ENCODE results near the gene SORCS2. TPM values are rescaled to one million over a fixed set of nuclear protein-coding genes. Genes with fewer than 3 reads are reported as not detected.

Gene SORCS2
- polyA plus RNA-seq, 1 of the 3 experiments (the other 2 are of a cell fraction) = 1.6 TPM

DNA sequence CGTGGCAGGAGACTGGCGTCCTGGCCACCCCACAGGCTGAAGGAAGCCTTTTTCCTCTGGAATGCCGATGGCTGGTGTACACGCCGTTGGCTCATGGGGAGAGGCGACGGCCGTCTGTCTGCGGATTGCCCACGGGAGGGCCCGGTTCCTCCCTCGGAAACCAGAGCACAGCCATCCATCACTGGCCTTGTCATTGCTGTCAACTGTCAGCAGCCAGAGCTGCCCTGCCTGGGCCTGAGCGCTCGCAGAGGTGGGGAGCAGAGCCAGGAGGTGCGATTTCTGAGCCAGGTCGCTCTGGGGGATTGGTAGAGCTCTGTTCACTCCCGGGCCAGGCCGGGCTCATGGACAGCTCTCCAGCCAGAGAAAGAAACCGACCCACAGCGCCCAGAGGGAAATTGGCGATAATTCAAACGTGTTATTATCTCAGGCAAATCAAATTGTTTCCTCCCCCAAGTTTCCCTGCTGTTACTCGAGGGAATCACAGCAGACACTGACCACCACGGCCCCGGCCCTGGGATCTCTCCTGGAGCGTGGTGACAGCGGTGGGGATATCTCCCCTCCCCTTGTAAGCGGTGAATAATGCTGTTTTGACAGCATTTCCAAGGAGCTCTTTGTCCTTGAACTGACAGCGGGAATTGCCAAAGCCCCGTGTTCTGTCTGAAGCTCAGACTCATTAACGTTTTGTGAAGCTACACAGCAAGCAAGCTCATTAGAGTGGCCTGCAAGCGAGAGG lies 463.3 kb downstream of the SORCS2 start:
- Histone ChIP-seq H3K9ac (no peak overlapping the region), H3K4me2 (peak overlapping the region; percentile 26; the same call in 1 of the 2 replicates), H3K27me3 (ENCODE audit: insufficient read depth) (no peaks in the 10 kb centered on the region), H3K27ac (ENCODE audit: low read depth in 2 of 2, low read length in 1 of 2) (peak overlapping the region; percentile 8 to 41; a peak in 1 of 4 replicates), H3F3A (replicated peaks; ENCODE audit: insufficient read depth) (peaks cover 5% of the 10 kb centered on the region), H3K79me2 (ENCODE audit: insufficient read depth) (no peaks in the 10 kb centered on the region), H3K4me3 (ENCODE audit: low read depth in 2 of 2, low read length in 1 of 2) (no peak overlapping the region), H4K20me1 (ENCODE audit: insufficient read depth) (no peaks in the 10 kb centered on the region), H3K36me3 (replicated peaks in 1 of 2; ENCODE audit: control insufficient read depth in 1 of 2, insufficient read depth in 2 of 2, low read length in 1 of 2) (no peaks in the 10 kb centered on the region), H3K9me2 (no peaks in the 10 kb centered on the region), H3K4me1 (ENCODE audit: control insufficient read depth in 1 of 2, insufficient read depth in 2 of 2, low read depth in 1 of 2, low read length in 1 of 2) (peaks cover 17 to 34% of the 10 kb centered on the region in 2 experiments; a peak in 3 of 4 replicates), H3K9me3 (no peaks in the 10 kb centered on the region), H2AFZ (ENCODE audit: low read depth) (peak overlapping the region; percentile 7; the same call in 1 of the 2 replicates)
- ChIA-PET POLR2A (no interaction called here), CTCF (interaction anchor here (0.6 to 3.4 kb wide), 8 partner anchors 9 to 504 kb away, joined by 3 to 10 read pairs (median 3); no protein-coding TSS in a partner anchor)
- 34% methylated on average over 13 of the region's 32 CpGs for WGBS (ENCODE audit: low lambda C conversion rate)
- peak; percentile 86 for DNase-seq
- no peak for TF ChIP-seq FOXM1 (IDR thresholded peaks at IDR 0.05; ENCODE audit: low read depth)
- TF ChIP-seq, protein P1, sequence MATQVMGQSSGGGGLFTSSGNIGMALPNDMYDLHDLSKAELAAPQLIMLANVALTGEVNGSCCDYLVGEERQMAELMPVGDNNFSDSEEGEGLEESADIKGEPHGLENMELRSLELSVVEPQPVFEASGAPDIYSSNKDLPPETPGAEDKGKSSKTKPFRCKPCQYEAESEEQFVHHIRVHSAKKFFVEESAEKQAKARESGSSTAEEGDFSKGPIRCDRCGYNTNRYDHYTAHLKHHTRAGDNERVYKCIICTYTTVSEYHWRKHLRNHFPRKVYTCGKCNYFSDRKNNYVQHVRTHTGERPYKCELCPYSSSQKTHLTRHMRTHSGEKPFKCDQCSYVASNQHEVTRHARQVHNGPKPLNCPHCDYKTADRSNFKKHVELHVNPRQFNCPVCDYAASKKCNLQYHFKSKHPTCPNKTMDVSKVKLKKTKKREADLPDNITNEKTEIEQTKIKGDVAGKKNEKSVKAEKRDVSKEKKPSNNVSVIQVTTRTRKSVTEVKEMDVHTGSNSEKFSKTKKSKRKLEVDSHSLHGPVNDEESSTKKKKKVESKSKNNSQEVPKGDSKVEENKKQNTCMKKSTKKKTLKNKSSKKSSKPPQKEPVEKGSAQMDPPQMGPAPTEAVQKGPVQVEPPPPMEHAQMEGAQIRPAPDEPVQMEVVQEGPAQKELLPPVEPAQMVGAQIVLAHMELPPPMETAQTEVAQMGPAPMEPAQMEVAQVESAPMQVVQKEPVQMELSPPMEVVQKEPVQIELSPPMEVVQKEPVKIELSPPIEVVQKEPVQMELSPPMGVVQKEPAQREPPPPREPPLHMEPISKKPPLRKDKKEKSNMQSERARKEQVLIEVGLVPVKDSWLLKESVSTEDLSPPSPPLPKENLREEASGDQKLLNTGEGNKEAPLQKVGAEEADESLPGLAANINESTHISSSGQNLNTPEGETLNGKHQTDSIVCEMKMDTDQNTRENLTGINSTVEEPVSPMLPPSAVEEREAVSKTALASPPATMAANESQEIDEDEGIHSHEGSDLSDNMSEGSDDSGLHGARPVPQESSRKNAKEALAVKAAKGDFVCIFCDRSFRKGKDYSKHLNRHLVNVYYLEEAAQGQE (IDR thresholded peaks at IDR 0.05; ENCODE audit: low read depth, low read length) = peak; percentile 68; the same call in 1 of the 2 replicates
- no peak for TF ChIP-seq TAF1 (IDR thresholded peaks at IDR 0.05; ENCODE audit: borderline replicate concordance, low read depth, low read length)
- no peak for TF ChIP-seq YY1 (IDR thresholded peaks at IDR 0.05; ENCODE audit: low read depth)
- peak; percentile 54 for TF ChIP-seq NFIC (IDR thresholded peaks at IDR 0.05; ENCODE audit: borderline replicate concordance)
- no peak for TF ChIP-seq CTCF (IDR thresholded peaks at IDR 0.05)
- TF ChIP-seq FOXJ3 (CRISPR knock-in tag; IDR thresholded peaks at IDR 0.05) = peak; percentile 75; the same call in 1 of the 2 replicates
- TF ChIP-seq EZH2phosphoT487 (IDR thresholded peaks at IDR 0.05; ENCODE audit: borderline replicate concordance, low read depth) = no peak
- TF ChIP-seq NRF1 (IDR thresholded peaks at IDR 0.05; ENCODE audit: low read depth, low read length) = no peak
- peak; percentile 83 for TF ChIP-seq GATA2 (CRISPR knock-in tag; IDR thresholded peaks at IDR 0.05)
- TF ChIP-seq PBX3 (IDR thresholded peaks at IDR 0.05) = peak; percentile 94
- no peak for TF ChIP-seq RXRA (IDR thresholded peaks at IDR 0.05; ENCODE audit: borderline replicate concordance, low read depth)
- TF ChIP-seq ELF1 (IDR thresholded peaks at IDR 0.05) = no peak
- TF ChIP-seq POLR2AphosphoS5 (IDR thresholded peaks at IDR 0.05; ENCODE audit: low read depth, low read length) = no peak
- TF ChIP-seq JUND (IDR thresholded peaks at IDR 0.05) = no peak
- no peak for TF ChIP-seq MEF2A (IDR thresholded peaks at IDR 0.05; ENCODE audit: borderline replicate concordance, low read depth)
- TF ChIP-seq SMC3 (IDR thresholded peaks at IDR 0.05; ENCODE audit: low read depth, low read length) = no peak
- TF ChIP-seq MAX (IDR thresholded peaks at IDR 0.05; ENCODE audit: low read depth) = no peak
- no peak for TF ChIP-seq FOSL2 (IDR thresholded peaks at IDR 0.05; ENCODE audit: borderline replicate concordance, low read depth)
- no peak for TF ChIP-seq ZBTB33 (IDR thresholded peaks at IDR 0.05; ENCODE audit: borderline replicate concordance, low read depth)
- TF ChIP-seq GABPA (IDR thresholded peaks at IDR 0.05; ENCODE audit: low read depth) = no peak
- peak; percentile 21 for TF ChIP-seq CHD2 (IDR thresholded peaks at IDR 0.05; ENCODE audit: low read length, partially characterized antibody)
- TF ChIP-seq RFX5 (IDR thresholded peaks at IDR 0.05; ENCODE audit: low read length) = no peak
- peak; percentile 4; the same call in 1 of the 2 replicates for TF ChIP-seq RAD21 (IDR thresholded peaks at IDR 0.05; ENCODE audit: low read length)
- peak; percentile 66 for TF ChIP-seq TCF12 (IDR thresholded peaks at IDR 0.05)

Data from SK-N-SH (cell line).